Trophoblast cell (in vitro differentiated cells and primary cell): ENCODE measurements around the gene RAB22A.

Source experiments
- DNase-seq, 2 donors: peaks; one replicate each; pipeline ENCODE4 v3.0.0-alpha.2; 2016
- H2AFZ ChIP-seq: 2 replicates; pipeline ENCODE4 v1.6.1; 2013; ENCODE audit warnings: low read length, moderate library complexity, mild to moderate bottlenecking; ENCODE audit not compliant: insufficient read depth, poor library complexity
- H2AK5ac ChIP-seq: 2 replicates; pipeline ENCODE4 v1.6.1; 2013; ENCODE audit warnings: mild to moderate bottlenecking, low read length
- H2BK120ac ChIP-seq: 2 replicates; pipeline ENCODE4 v1.6.1; 2013; ENCODE audit warnings: low read length, mild to moderate bottlenecking, moderate library complexity; ENCODE audit not compliant: insufficient read depth, poor library complexity
- H2BK12ac ChIP-seq: 2 replicates; pipeline ENCODE4 v1.6.1; 2013; ENCODE audit warnings: mild to moderate bottlenecking, low read length, moderate library complexity
- H2BK5ac ChIP-seq: 2 replicates; pipeline ENCODE4 v1.6.1; 2013; ENCODE audit warnings: low read length, low read depth, moderate library complexity, mild to moderate bottlenecking; ENCODE audit not compliant: poor library complexity
- H3K14ac ChIP-seq: 2 replicates; pipeline ENCODE4 v1.6.1; 2013; ENCODE audit warnings: mild to moderate bottlenecking, low read length
- H3K18ac ChIP-seq: 2 replicates; pipeline ENCODE4 v1.6.1; 2013; ENCODE audit warnings: mild to moderate bottlenecking, low read length
- H3K23ac ChIP-seq: 2 replicates; pipeline ENCODE4 v1.6.1; 2013; ENCODE audit warnings: low read length
- H3K27ac ChIP-seq: 2 replicates; pipeline ENCODE4 v1.5.1; 2013; ENCODE audit warnings: low read depth, mild to moderate bottlenecking, inconsistent platforms, low read length, moderate library complexity
- H3K27me3 ChIP-seq: 2 replicates; pipeline ENCODE4 v1.6.1; 2013; ENCODE audit warnings: inconsistent platforms, mild to moderate bottlenecking, low read length, moderate library complexity; ENCODE audit not compliant: insufficient read depth
- H3K36me3 ChIP-seq, 2 experiments: 1 replicate in 1 of 2; 2 replicates in 1 of 2; pipeline ENCODE4 v1.6.1; 2013; ENCODE audit warnings: low read length in 2 of 2, mild to moderate bottlenecking in 2 of 2, moderate library complexity in 1 of 2; ENCODE audit not compliant: insufficient read depth in 2 of 2, control insufficient read depth in 1 of 2
- H3K4ac ChIP-seq: 2 replicates; pipeline ENCODE4 v1.6.1; 2013; ENCODE audit warnings: low read depth, mild to moderate bottlenecking, low read length, moderate library complexity
- H3K4me1 ChIP-seq, 2 experiments: 1 replicate in 1 of 2; 2 replicates in 1 of 2; pipeline ENCODE4 v1.6.1; 2013; ENCODE audit warnings: low read length in 2 of 2, mild to moderate bottlenecking in 2 of 2, moderate library complexity in 1 of 2; ENCODE audit not compliant: insufficient read depth in 2 of 2, control insufficient read depth in 1 of 2
- H3K4me2 ChIP-seq: 2 replicates; pipeline ENCODE4 v1.6.1; 2013; ENCODE audit warnings: inconsistent platforms, mild to moderate bottlenecking, low read length, moderate library complexity
- H3K4me3 ChIP-seq: 2 replicates; pipeline ENCODE4 v1.5.1; 2013; ENCODE audit warnings: mild to moderate bottlenecking, low read depth, low read length, inconsistent platforms
- H3K79me1 ChIP-seq: one replicate; pipeline ENCODE4 v1.6.1; 2013; ENCODE audit warnings: low read length
- H3K79me2 ChIP-seq: 2 replicates; pipeline ENCODE4 v1.6.1; 2013; ENCODE audit warnings: low read length, mild to moderate bottlenecking; ENCODE audit not compliant: control insufficient read depth, insufficient read depth, poor library complexity
- H3K9ac ChIP-seq: 2 replicates; pipeline ENCODE4 v1.6.1; 2013; ENCODE audit warnings: mild to moderate bottlenecking, low read length
- H3K9me3 ChIP-seq: 2 replicates; pipeline ENCODE4 v1.6.1; 2013; ENCODE audit warnings: low read depth, mild to moderate bottlenecking, control low read depth, inconsistent platforms, low read length; ENCODE audit not compliant: insufficient read depth
- H4K12ac ChIP-seq: 2 replicates; pipeline ENCODE4 v1.6.1; 2013; ENCODE audit warnings: low read depth, mild to moderate bottlenecking, low read length, moderate library complexity
- H4K8ac ChIP-seq: 2 replicates; pipeline ENCODE4 v1.6.1; 2013; ENCODE audit warnings: low read depth, mild to moderate bottlenecking, low read length, moderate library complexity
- H4K91ac ChIP-seq: one replicate; pipeline ENCODE4 v1.6.1; 2013; ENCODE audit warnings: low read depth, mild to moderate bottlenecking, low read length, moderate library complexity
- WGBS: extraction: QIAGEN DNeasy Blood & Tissue Kit; methylation state at CpG from one replicate; pipeline ENCODE4 v1.1.7; 2013; ENCODE audit warnings: missing lambda C conversion rate; ENCODE audit not compliant: insufficient read length, insufficient coverage; ENCODE audit errors: extremely low coverage; 5-methylcytosine and 5-hydroxymethylcytosine counted together

The RAB22A gene

GRCh38 chr20:58296051-58296837, 13.3 kb upstream of the RAB22A start:
- Histone ChIP-seq H3K4ac (no peak overlapping the region), H3K9me3 (no peaks in the 10 kb centered on the region), H2BK5ac (no peak overlapping the region), H4K8ac (no peak overlapping the region), H3K79me1 (no peaks in the 10 kb centered on the region), H3K27ac (no peak overlapping the region), H3K4me1 (peaks cover 4 to 8% of the 10 kb centered on the region in 2 experiments), H3K4me2 (no peak overlapping the region), H3K27me3 (no peaks in the 10 kb centered on the region), H3K18ac (no peak overlapping the region), H3K23ac (no peak overlapping the region), H2AFZ (no peak overlapping the region), H2BK12ac (no peak overlapping the region), H3K79me2 (no peaks in the 10 kb centered on the region), H3K14ac (no peak overlapping the region), H2AK5ac (no peak overlapping the region), H3K36me3 (no peaks in the 10 kb centered on the region), H3K4me3 (no peak overlapping the region), H3K9ac (no peak overlapping the region), H4K91ac (no peak overlapping the region), H4K12ac (no peak overlapping the region), H2BK120ac (no peak overlapping the region)
- DNase-seq = no peak
- no CpG with 5 or more reads among the region's 7 CpGs for WGBS

- Histone ChIP-seq H2BK120ac (no peak overlapping the region), H3K9ac (no peak overlapping the region), H3K79me1 (no peaks in the 10 kb centered on the region), H2AK5ac (no peak overlapping the region), H2AFZ (no peak overlapping the region), H4K12ac (no peak overlapping the region), H3K79me2 (no peaks in the 10 kb centered on the region), H3K14ac (no peak overlapping the region), H4K8ac (no peak overlapping the region), H3K4me3 (no peak overlapping the region), H3K4ac (no peak overlapping the region), H3K27me3 (no peaks in the 10 kb centered on the region), H3K23ac (no peak overlapping the region), H3K18ac (peak overlapping the region; percentile 70), H2BK12ac (no peak overlapping the region), H4K91ac (no peak overlapping the region), H3K4me1 (peaks cover 4 to 8% of the 10 kb centered on the region in 2 experiments), H3K4me2 (no peak overlapping the region), H3K9me3 (no peaks in the 10 kb centered on the region), H2BK5ac (no peak overlapping the region), H3K27ac (no peak overlapping the region), H3K36me3 (peaks cover 2 to 4% of the 10 kb centered on the region in 2 experiments)
- no CpG with 5 or more reads among the region's 2 CpGs for WGBS
- DNase-seq = no peak
Measured at GRCh38 chr20:58297394-58297793, 12.1 kb upstream of the RAB22A start.

- no peak overlapping the region for H3K23ac ChIP-seq
- H2BK12ac ChIP-seq = no peak overlapping the region
- H3K18ac ChIP-seq = no peak overlapping the region
- peaks cover 2 to 4% of the 10 kb centered on the region in 2 experiments for H3K36me3 ChIP-seq
- H4K91ac ChIP-seq = no peak overlapping the region
- H3K79me1 ChIP-seq = no peaks in the 10 kb centered on the region
- H4K8ac ChIP-seq = no peak overlapping the region
- no peak overlapping the region for H2AK5ac ChIP-seq
- WGBS = no CpG with 5 or more reads among the region's 5 CpGs
- no peaks in the 10 kb centered on the region for H3K27me3 ChIP-seq
- H2BK5ac ChIP-seq = no peak overlapping the region
- H2AFZ ChIP-seq = no peak overlapping the region
- H3K79me2 ChIP-seq = no peaks in the 10 kb centered on the region
- H2BK120ac ChIP-seq = no peak overlapping the region
- no peak overlapping the region for H3K9ac ChIP-seq
- H3K27ac ChIP-seq = no peak overlapping the region
- H3K4me3 ChIP-seq = no peak overlapping the region
- no peaks in the 10 kb centered on the region for H3K4me1 ChIP-seq
- H3K4ac ChIP-seq = no peak overlapping the region
- no peak overlapping the region for H3K4me2 ChIP-seq
- no peak overlapping the region for H4K12ac ChIP-seq
- no peaks in the 10 kb centered on the region for H3K9me3 ChIP-seq
- no peak for DNase-seq
- H3K14ac ChIP-seq = no peak overlapping the region
Measured at GRCh38 chr20:58300321-58300720, 9.2 kb upstream of the RAB22A start.

DNA sequence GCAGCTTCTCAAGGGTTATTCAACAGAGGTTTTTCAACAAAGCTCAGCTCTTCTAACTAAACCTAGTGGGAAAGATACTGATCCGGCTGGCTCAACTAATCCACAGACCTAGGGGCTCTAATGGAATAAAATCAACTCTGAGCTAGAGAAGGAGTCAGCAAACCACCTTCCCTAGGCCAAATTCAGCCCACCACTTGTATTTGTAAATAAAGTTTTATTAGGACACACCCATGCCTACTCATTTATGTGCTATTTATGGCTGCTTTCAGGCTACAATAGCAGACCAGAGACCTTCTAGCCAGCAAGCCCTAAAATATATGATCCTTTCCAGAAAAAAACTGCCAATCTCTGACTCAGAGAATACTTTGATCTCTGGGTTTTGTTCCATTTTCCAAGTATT, 6.0 kb upstream of the RAB22A start:
- Histone ChIP-seq H3K27me3 (no peaks in the 10 kb centered on the region), H3K79me1 (no peaks in the 10 kb centered on the region), H3K79me2 (no peaks in the 10 kb centered on the region), H2AFZ (no peak overlapping the region), H3K4ac (no peak overlapping the region), H3K23ac (no peak overlapping the region), H4K91ac (no peak overlapping the region), H2AK5ac (no peak overlapping the region), H2BK5ac (no peak overlapping the region), H3K4me1 (peaks cover 2 to 3% of the 10 kb centered on the region in 2 experiments), H3K9me3 (no peaks in the 10 kb centered on the region), H3K14ac (no peak overlapping the region), H3K27ac (no peak overlapping the region), H4K8ac (no peak overlapping the region), H3K36me3 (peaks cover 2 to 4% of the 10 kb centered on the region in 2 experiments), H4K12ac (no peak overlapping the region), H3K4me3 (no peak overlapping the region), H3K18ac (no peak overlapping the region), H3K9ac (no peak overlapping the region), H3K4me2 (no peak overlapping the region), H2BK12ac (no peak overlapping the region), H2BK120ac (no peak overlapping the region)
- no CpG with 5 or more reads among the region's 1 CpG for WGBS
- no peak for DNase-seq
